Islet of Langerhans (tissue), 1 donor: ENCODE measurements around the gene ADGRB2.

Experiments
- FAIRE-seq: peaks from one replicate; lab custom pipeline; 2011; peaks lifted over from hg19 to GRCh38; lab: Jason Lieb, UNC

Gene ADGRB2

DNA sequence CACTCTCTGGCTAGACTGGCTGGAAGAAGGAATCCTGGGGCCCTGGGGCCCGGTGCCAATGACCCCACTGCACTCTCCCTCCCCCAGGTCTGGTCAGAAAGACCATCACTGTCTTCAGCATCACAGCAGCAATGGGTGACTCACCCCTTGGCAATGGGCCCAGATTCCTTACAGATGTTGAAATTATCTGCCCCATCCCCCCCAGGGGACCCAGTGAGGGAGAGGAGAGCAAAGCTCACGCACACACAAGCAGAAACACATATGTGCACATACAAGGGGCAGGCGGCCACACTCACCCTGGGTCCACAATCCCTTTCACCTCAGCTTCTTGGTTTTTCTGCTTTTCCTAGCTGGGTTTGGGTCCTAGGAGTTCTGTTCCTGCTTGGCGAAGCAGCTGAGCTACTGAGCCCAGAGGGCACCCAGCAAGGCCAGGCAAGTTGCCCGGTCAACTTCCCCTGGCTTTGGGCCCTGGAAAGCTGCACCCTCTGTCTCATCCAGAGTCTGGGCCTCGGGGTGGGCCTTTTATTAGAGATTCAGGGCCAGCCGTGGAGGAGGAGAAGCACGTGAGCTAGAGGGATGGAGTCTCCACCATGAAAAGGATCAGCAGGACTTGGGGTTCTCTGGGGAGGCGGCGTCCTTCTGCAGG, 62.9 kb downstream of the ADGRB2 start:
- FAIRE-seq = no peak

GRCh38 chr1:31700468-31701090, 63.6 kb downstream of the ADGRB2 start:
- no peak for FAIRE-seq

GRCh38 chr1:31699341-31699891, 64.7 kb downstream of the ADGRB2 start:
- no peak for FAIRE-seq

DNA sequence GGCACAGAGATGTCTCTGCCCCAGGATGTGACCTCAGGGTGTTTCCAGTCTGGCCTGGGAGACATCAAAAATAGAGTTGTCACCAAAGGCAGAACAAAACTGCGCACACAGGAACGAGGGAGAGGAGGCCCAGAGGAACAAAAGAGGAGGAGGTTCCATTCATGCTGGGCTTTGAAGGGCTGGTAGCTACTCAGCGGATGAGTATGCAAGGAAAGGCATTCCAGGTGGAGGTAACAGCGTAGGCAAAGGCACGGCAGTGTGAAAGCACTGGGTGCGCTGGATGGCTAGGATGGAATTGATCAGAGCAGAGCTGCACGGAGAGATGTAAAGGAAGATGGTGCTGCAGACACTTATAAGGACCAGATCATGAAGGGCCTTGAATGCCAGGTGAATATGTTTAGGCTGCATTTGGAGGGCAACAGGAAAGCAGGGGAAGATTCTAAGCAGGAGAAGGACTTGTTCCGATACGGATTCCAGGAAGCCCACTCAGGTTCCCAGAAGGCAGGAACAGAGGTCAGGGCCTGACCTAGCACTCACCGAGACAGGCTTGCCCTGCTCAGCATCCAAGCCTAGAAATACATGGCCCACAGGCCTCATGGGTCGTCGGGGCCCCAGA, 66.7 kb downstream of the ADGRB2 start:
- FAIRE-seq = no peak

DNA sequence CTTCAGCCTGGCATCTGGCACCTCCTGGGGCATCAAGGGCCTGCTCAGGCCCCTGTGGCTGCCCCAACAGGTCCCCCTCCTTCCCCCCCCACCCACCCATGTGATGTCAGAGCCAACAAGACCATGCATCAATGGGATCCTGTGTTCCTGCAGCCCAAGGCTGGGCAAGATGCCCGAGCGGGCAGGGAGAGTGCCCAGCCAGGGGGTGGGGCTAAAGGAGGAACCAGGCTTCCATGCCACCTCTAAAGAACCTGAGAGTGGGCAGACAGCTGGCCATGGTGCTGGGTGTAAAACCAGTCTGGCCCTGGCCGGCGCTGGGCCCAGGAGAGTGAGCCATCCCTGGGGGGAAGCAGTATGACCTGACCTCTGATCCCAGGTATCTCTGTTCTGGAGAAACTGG, 67.9 kb downstream of the ADGRB2 start:
- no peak for FAIRE-seq

DNA sequence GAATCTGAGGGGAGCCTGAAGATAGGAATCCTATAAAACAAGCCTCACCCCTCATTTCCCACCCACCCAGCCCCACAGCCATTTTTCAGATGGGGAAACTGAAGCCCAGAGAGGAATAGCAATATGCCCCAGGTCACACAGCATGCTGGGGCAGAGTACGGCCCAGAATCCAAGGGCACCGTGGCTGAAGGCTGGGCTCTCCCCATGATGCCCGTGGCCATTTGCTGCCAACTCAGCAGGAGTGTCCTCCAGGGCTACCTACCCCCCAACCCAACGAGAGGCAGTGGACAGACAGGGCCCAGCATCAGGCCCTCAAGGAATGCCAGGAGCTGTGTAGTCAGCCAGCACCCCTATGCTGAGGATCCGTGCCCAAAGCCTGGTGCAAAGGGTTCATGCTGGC, 68.8 kb downstream of the ADGRB2 start:
- no peak for FAIRE-seq

DNA sequence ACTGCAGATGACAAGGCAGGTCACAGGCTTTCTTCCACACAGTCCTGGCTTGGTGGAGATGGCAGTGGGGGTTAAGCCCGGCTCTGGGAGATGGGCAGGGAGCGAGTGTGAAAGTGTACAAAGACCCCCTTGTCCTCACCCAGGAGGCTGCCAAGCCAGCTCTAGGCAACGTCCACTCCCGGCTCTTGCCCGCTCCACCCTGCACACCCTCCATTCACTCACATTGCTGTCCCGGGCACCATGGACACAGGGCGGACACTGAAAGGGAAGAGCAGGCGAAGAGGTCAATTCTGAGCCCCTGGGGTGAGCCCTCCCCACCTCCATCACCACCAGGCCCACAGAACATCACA, 69.2 kb downstream of the ADGRB2 start:
- no peak for FAIRE-seq

- FAIRE-seq = no peak
Measured at GRCh38 chr1:31694069-31694963, 69.8 kb downstream of the ADGRB2 start.

DNA sequence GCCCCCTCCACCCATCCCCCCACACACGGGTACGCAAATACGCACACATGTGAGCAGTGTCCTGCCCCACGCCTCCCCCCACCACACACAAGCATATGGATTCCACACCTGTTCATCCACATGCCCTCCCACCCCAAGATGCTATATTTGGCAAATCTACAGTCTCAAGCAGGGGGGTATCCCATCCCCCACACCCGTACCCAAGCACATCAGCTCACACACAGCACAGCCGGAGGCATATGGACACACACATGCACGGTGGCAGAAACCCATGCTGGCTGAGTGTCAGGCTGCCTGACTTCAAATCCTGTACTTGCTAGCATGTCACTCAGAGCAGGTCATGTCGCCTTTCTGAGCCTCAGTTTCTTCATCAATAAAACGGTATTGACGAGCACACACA, 70.9 kb downstream of the ADGRB2 start:
- no peak for FAIRE-seq

GRCh38 chr1:31691951-31692350, 72.2 kb downstream of the ADGRB2 start:
- FAIRE-seq = no peak

DNA sequence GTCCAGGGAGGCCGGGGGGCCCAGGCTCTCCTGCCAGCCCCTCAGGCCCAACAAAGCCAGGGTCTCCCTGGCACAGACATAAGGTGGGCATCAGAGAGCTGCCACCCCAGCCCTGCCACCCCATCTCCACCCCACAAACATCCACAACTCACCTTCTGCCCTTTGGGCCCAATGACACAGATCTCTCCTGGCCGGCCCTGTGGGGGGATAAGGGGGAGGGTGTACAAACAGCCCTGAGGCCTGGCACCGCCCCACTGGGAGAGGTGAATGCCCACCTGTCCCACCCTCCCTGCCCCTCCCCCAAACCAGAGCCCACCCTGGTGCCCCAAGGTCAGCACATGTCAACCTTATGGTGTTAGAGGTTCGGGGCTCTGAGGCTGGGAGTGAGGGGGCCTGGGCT, 72.7 kb downstream of the ADGRB2 start:
- no peak for FAIRE-seq

DNA sequence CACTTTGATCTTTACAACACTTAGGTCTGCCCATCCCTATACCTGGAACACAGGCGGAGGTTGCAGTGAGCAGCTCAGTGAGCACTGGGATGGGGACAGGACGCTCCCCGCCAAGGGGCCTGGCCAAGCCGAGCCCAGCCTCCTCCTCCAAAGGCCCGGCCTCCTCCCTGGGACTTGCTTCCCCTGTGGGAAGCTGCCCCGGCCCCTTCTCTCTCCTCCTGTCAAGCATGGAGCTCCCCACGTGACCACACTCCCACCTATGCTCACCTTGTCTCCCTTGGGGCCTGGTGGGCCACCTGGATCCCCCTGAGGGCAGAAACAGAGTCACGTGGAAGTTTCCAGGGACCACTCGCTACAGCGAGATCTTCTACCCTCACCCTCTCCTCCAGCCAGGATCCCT, 73.2 kb downstream of the ADGRB2 start:
- FAIRE-seq = no peak

GRCh38 chr1:31689854-31690253, 74.3 kb downstream of the ADGRB2 start:
- no peak for FAIRE-seq

GRCh38 chr1:31689379-31689778, 74.8 kb downstream of the ADGRB2 start:
- no peak for FAIRE-seq

DNA sequence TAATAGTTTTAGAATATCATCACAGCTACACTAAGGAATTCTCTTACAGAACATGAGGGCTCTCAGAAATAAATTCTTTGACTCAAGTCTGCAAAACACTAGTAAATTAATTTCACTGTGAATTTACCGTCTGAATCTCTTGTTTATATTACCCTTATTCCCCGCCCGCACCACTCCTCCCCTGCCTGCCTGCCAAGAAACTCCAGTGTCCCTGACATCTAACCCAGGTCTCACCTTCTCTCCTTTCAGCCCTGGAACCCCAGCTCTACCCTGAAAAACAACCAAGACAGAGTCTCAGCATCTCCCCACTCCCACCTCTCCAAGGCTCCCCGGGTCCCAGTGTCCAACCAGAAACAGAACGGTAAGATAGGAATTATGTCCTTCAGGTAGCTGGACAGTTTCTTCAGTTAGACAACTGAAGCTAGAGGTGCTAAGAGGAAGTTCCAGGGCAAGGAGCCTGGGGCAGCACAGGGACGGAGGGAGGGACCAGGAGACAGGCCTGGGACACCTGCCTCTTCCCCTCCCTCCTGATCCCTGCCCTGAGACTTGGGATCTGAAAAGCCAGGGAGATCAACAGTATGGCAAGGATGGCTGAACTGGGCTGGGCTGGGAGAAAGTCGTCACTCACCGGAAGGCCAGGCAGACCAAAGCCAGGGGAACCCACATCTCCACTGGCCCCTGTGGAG, 75.8 kb downstream of the ADGRB2 start:
- FAIRE-seq = no peak

DNA sequence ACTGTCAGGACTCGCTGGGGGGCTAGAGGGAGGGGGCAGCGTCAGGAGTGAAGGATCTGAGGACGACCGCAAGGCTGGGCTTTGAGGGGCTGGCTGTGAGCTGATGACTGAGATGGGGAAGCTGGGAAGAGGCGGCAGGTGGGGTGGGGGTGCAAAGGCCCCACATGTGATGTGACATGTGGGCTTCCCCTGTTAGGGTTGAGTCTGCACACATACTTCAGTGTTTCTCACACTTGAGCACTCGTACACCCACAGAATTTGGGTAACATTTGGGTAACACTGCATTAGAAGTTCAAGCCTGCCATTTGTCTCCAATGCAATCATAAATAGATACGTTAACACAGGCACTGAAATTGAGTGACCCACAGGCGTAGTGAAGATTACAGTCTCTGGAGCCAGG, 76.5 kb downstream of the ADGRB2 start:
- FAIRE-seq = no peak

DNA sequence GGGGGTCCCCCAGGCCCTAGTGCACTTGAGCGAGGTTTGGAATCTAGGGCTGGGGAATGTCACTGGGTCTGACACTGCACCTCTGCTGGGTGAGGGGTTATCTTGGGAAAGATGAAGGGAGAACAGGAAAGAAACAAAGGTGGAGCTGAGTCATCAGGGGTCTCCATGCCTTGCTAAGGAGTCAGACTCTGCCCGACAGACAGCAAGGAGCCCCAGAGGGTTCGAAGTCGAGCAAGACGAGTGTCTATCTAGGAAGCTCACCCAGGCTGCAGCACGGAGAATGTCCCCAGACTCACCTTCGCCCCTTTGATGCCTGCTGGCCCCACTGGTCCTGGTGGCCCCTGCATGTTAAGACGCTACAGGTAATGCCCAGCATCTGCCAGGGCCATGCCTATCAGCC, 78.3 kb downstream of the ADGRB2 start:
- FAIRE-seq = no peak

DNA sequence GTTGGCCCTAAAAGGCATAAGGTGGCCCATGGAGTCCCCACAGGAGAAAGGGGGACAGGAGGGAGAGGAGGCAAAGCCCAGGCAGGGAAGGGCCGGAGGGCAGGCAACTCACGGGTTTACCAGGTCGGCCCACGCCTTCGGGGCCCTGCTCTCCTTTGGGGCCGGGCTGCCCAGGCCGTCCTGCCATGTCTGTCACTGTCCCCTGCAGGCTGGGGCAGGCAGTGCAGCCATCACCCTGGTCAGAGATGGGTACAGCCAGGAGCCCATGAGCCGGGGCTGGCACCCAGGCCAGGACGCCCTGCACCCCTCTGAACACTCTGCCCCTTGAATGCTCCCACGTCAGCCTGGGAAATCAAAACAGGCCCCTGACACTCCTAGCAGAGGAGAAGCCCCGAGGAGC, 80.1 kb downstream of the ADGRB2 start:
- no peak for FAIRE-seq

- FAIRE-seq = no peak
Measured at GRCh38 chr1:31681415-31681814, 82.7 kb downstream of the ADGRB2 start.

DNA sequence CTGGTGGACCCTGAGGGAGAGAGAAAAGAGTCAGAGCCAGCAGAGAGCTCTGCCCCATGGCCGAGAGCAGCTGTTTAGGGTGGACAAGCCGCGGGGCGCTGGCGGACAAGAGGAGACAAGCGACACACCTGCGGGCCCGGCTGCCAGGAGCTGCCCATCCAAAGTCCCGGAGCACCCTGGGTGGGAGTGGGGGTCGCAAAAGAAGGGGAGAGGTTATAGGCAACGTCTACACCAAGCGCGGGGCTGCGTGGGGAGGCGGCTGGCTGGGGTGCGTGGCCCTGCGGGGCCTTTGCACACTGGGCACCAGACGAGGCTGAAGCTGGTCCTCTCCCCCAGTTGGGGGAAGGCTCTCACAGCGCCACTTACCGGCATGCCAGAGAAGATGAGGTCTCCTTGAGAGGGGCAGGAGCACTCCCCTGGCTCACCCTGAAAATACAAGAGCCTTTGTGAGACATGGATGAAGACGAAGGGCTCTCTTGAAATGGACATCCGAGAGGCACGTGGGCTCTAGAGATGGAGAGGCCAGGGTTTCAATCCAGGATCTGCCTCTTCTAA, 84.4 kb downstream of the ADGRB2 start:
- FAIRE-seq = no peak

DNA sequence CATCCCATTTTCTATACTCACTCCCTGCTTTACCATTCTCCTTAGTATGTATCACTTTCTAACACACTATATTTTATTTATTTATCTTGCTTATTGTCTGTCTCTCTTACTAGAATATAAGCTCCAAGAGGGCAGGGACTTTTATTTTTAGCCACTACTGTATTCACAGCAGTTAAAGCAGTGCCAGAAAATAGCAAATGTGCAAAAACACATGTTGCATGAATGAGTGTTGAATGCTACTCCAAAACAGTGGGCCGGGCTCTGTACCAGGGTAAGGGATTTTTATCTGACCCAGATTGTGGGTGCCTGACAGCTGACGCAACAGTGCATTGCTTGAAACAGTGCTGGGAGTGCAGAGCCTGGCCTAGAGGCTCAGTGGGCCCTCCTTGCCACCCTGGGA, 85.0 kb downstream of the ADGRB2 start:
- FAIRE-seq = no peak

GRCh38 chr1:31678681-31679080, 85.5 kb downstream of the ADGRB2 start:
- FAIRE-seq = no peak
